ENCODE measurements around the gene PTRH2. TPM values are rescaled to one million over a fixed set of nuclear protein-coding genes. Genes with fewer than 3 reads are reported as not detected.

Gene PTRH2
- total and polyA plus RNA-seq, 4 donors, result 10.5 to 66.0 (median 29.1) TPM

DNA sequence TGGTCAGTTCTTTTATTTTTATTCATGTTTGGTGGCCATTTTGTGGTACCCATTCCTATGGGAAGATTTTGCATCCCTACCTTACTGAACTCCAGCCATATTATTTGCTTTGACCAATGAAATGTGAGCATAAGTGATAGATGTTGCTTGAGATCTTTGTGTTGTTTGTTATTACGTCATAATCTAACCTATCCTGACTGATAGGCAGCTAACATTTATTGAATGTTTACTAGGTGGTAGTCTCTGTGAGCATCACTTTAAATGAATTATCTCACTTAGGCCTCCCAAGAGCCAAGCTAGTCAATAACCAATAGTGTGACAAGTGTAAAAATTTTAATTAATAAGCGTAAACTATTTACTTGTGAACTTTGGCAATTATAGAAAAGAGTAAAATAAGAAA lies 37.8 kb upstream of the PTRH2 start:
- no peak for ATAC-seq (ENCODE audit: insufficient read depth, low FRiP score)
- Histone ChIP-seq H3K36me3 (ENCODE audit: control insufficient read depth in 4 of 4, insufficient read depth in 4 of 4, low read length in 4 of 4) (peaks cover 0 to 12% (median 5%) of the 10 kb centered on the region in 4 donors), H3K27ac (ENCODE audit: low read depth in 1 of 2, low read length in 1 of 2) (no peak overlapping the region), H3K9me3 (ENCODE audit: control insufficient read depth in 4 of 4, insufficient read depth in 3 of 4, low read length in 3 of 4) (no peaks in the 10 kb centered on the region), H3K9ac (ENCODE audit: insufficient read depth in 1 of 2, low read length in 2 of 2) (no peak overlapping the region), H3K27me3 (ENCODE audit: control insufficient read depth in 3 of 3, insufficient read depth in 3 of 3, low read length in 2 of 3) (no peaks in the 10 kb centered on the region), H3K4me3 (no peak overlapping the region), H3K4me1 (ENCODE audit: control insufficient read depth in 5 of 5, insufficient read depth in 5 of 5, low read length in 5 of 5) (no peaks in the 10 kb centered on the region)
- TF ChIP-seq, protein P1, sequence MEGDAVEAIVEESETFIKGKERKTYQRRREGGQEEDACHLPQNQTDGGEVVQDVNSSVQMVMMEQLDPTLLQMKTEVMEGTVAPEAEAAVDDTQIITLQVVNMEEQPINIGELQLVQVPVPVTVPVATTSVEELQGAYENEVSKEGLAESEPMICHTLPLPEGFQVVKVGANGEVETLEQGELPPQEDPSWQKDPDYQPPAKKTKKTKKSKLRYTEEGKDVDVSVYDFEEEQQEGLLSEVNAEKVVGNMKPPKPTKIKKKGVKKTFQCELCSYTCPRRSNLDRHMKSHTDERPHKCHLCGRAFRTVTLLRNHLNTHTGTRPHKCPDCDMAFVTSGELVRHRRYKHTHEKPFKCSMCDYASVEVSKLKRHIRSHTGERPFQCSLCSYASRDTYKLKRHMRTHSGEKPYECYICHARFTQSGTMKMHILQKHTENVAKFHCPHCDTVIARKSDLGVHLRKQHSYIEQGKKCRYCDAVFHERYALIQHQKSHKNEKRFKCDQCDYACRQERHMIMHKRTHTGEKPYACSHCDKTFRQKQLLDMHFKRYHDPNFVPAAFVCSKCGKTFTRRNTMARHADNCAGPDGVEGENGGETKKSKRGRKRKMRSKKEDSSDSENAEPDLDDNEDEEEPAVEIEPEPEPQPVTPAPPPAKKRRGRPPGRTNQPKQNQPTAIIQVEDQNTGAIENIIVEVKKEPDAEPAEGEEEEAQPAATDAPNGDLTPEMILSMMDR (IDR thresholded peaks at IDR 0.05; ENCODE audit: control extremely low read depth, extremely low read depth), result no peak
- 98 to 99% methylated on average over 2 of the region's 2 CpGs for WGBS, 2 donors
- no peak for DNase-seq

DNA sequence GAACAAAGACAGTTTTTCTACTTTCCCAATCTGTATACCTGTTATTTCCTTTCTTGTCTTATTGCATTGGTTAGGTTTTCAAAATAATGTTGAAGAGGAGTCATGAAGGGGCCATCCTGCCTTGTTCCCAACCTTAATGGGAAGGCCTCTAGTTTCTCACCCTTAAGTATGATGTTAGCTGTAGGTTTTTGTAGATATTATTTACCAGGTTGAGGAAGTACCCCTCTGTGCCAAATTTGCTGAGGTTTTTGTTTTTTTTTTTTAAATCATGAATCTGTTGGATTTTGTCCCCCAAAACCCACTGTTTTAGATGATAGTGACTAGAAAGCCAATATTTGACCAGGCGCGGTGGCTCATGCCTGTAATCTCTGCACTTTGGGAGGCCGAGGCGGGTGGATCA lies 36.6 kb upstream of the PTRH2 start:
- Histone ChIP-seq H3K4me1 (ENCODE audit: control insufficient read depth in 5 of 5, insufficient read depth in 5 of 5, low read length in 5 of 5) (no peaks in the 10 kb centered on the region), H3K36me3 (ENCODE audit: control insufficient read depth in 4 of 4, insufficient read depth in 4 of 4, low read length in 4 of 4) (peaks cover 1 to 12% (median 5%) of the 10 kb centered on the region in 4 donors), H3K9me3 (ENCODE audit: control insufficient read depth in 4 of 4, insufficient read depth in 3 of 4, low read length in 3 of 4) (no peaks in the 10 kb centered on the region), H3K4me3 (no peak overlapping the region), H3K9ac (ENCODE audit: insufficient read depth in 1 of 2, low read length in 2 of 2) (no peak overlapping the region), H3K27me3 (ENCODE audit: control insufficient read depth in 3 of 3, insufficient read depth in 3 of 3, low read length in 2 of 3) (no peaks in the 10 kb centered on the region), H3K27ac (ENCODE audit: low read depth in 1 of 2, low read length in 1 of 2) (no peak overlapping the region)
- ATAC-seq (ENCODE audit: insufficient read depth, low FRiP score) (no peak), DNase-seq (no peak)
- TF ChIP-seq, protein P1 (IDR thresholded peaks at IDR 0.05; ENCODE audit: control extremely low read depth, extremely low read depth), result no peak
- 98% methylated on average over 4 of the region's 4 CpGs for WGBS, 2 donors

DNA sequence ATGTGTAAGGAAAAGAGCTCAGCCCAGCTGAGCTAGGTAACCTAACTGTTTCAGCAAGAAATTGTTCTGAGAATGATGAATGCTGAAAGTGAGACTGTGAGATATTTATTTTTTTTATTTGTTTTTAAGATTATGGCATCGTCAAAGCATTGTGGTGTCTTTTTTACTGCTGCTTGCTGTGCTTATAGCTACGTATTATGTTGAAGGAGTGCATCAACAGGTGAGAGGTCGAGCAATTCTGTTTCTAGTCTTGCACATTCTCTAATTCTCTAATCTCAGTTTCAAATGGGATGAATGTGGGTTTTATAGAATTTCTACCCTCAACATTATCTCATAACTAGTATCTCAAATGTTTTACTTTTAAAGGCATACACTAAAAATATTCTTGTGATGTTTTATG lies 30.1 kb upstream of the PTRH2 start:
- WGBS, 2 donors, result 95 to 97% methylated on average over 3 of the region's 3 CpGs
- H3K4me1 ChIP-seq (ENCODE audit: control insufficient read depth in 5 of 5, insufficient read depth in 5 of 5, low read length in 5 of 5), result no peaks in the 10 kb centered on the region
- TF ChIP-seq, protein P1 (IDR thresholded peaks at IDR 0.05; ENCODE audit: control extremely low read depth, extremely low read depth), result no peak

DNA sequence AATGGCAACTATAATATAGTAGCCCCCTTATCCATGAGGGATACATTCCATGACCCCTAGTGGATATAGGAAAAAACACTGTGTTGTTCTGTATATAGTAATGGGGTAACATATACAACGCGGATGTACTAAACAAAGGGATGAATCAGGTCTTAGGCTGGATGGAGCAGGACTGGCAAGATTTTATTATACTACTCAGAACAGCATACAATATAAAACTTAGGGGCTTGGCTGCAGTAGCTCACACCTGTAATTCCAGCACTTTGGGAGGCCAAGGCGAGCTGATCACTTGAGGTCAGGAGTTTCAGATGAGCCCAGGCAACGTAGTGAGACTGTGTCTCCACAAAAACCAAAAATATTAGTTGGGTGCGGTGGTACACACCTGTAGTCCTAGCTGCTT lies 27.0 kb upstream of the PTRH2 start:
- WGBS, 2 donors, result 98 to 99% methylated on average over 5 of the region's 5 CpGs
- no peak overlapping the region for H3K9ac ChIP-seq (ENCODE audit: insufficient read depth in 1 of 2, low read length in 2 of 2)
- no peak for DNase-seq
- peaks cover 3 to 15% (median 6%) of the 10 kb centered on the region in 4 donors for H3K36me3 ChIP-seq (ENCODE audit: control insufficient read depth in 4 of 4, insufficient read depth in 4 of 4, low read length in 4 of 4)
- no peaks in the 10 kb centered on the region for H3K4me1 ChIP-seq (ENCODE audit: control insufficient read depth in 5 of 5, insufficient read depth in 5 of 5, low read length in 5 of 5)
- no peaks in the 10 kb centered on the region for H3K27me3 ChIP-seq (ENCODE audit: control insufficient read depth in 3 of 3, insufficient read depth in 3 of 3, low read length in 2 of 3)
- no peak overlapping the region for H3K4me3 ChIP-seq
- no peaks in the 10 kb centered on the region for H3K9me3 ChIP-seq (ENCODE audit: control insufficient read depth in 4 of 4, insufficient read depth in 3 of 4, low read length in 3 of 4)
- no peak for ATAC-seq (ENCODE audit: insufficient read depth, low FRiP score)
- TF ChIP-seq, protein P1 (IDR thresholded peaks at IDR 0.05; ENCODE audit: control extremely low read depth, extremely low read depth), result no peak
- no peak overlapping the region for H3K27ac ChIP-seq (ENCODE audit: low read depth in 1 of 2, low read length in 1 of 2)

More for the DNA sequence above, 30.1 kb upstream of the PTRH2 start:
- H3K36me3 ChIP-seq (ENCODE audit: control insufficient read depth in 4 of 4, insufficient read depth in 4 of 4, low read length in 4 of 4), result peaks cover 3 to 17% (median 7%) of the 10 kb centered on the region in 4 donors
- H3K4me3 ChIP-seq, result no peak overlapping the region
- ATAC-seq (ENCODE audit: insufficient read depth, low FRiP score), result no peak
- no peaks in the 10 kb centered on the region for H3K9me3 ChIP-seq (ENCODE audit: control insufficient read depth in 4 of 4, insufficient read depth in 3 of 4, low read length in 3 of 4)
- H3K9ac ChIP-seq (ENCODE audit: insufficient read depth in 1 of 2, low read length in 2 of 2), result no peak overlapping the region
- no peak for DNase-seq
- no peak overlapping the region for H3K27ac ChIP-seq (ENCODE audit: low read depth in 1 of 2, low read length in 1 of 2)
- H3K27me3 ChIP-seq (ENCODE audit: control insufficient read depth in 3 of 3, insufficient read depth in 3 of 3, low read length in 2 of 3), result no peaks in the 10 kb centered on the region
